ENCODE results near the gene MTM1.

MTM1 gene

DNA sequence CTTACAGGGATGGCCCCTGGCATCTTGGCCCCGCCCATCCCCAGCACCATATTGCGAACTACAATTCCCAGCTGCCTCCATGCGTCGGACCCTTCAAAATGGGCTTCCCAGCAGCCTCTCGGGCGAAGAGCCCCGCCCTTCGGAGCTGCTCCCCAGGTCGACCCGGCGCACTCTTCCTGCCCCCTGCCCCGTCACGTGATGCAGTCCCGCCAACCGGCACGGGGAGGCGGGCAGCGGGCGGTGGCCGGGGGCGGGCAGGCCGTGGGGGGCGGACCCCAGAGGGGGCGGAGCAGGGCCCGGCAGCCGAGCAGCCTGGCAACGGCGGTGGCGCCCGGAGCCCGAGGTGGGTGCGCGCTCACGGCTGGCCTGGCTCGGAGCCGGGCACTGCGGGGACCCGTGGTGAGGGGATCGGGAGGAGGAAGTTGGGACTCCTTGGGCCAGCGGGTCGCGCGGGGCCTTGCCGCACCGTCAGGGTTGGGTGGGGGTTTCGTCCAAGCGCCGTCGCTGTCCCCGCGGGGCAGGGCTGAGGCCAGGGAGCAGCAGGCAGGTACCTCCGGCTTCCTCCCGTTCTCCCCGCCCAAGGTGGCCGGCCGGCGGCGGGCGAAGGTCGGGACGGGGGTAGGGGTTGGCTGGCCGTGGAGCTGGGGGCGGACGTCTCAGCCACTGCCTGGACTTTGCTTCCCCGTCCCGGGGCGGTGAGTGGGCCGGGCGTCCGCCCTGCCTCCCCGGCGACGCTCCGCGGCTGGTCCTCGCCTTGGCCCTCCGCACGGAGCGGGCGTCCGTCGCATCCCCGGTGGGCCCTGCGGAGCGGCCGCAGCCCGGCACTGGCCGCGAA lies at the start of gene MTM1:
TSS of gene MTM1 (plus strand) at position 302 of the 835 bp plus-strand sequence. CDS start 23,994 bp downstream, outside the sequence.
- peak; percentile 94 for DNase-seq

DNA sequence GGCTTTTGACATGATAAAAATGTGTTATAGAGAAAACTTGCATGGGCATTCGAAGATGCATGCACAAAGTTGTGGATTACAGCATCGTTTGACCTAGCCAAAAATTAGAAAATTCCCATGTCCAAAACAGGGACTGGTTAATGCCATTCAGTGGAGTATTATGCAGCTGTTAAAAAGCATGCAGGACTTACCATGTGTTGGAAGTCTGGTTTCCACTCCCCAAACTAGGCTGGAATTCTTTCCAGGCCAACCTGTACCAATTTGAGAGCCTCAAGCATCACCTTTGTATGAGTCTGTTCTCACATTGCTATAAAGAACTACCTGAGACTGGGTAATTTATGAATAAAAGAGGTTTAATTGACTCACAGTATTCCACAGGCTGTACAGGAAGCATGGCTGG lies 45.9 kb upstream of the MTM1 start:
- DNase-seq = no peak

DNA sequence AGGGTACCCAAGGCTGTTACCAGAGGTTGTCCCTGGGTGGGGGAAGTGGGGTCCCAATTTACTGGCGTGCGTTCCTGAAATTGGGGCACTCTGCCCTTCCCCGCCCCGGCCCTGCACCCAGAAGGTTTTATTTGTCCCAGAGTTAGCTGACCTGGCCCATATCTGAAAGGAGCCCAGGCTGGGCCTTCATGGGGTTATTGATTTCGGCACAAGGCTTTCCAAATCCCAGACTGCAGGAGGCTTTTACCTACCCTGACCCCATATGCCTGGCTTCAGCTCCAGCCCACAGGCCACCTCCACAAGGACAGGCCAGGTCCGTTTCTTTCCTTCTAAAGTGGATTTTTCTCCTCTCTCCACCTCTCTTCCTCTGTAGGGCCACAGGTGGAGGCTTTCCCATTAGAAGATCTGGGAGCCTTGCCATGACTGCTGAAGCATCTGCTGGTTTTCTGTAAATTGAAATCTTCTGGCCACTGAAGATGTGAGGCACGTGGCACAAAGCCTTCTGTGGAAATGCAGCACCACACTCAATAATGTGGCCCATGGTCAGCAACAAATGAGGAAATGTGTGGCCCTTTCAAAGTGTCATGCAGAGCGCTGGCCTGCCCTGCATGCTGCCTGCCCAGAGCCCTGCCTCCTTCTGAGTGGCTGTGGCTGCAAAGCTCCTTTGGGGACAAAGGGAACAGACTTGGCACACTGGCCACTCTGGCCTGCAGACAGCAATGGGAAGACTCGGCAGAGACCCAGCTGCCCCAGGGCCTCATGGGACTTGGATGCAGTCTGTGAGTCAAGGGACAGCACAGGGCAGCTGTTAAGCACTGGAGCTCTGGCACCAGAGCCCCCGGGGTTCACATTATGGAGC lies 43.1 kb upstream of the MTM1 start:
- DNase-seq = no peak

DNA sequence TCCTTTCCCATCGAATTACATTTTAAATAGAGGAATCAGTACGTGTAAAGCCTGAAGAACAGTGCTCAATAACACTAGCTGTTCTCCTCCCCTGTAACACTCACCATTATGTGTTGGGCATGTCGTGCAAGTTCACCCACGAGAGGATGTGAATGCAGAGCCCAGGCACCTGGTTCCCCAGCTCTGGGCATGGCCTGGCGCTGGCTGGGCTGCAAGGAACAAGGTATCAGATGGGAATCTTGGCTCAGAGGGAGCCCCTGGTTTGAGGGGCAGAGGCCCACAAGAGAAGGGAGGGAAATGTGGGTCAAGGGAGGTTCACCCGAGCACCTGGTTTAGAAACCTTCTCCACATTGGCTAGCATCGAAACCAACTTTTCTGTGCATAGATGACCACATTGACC lies 41.7 kb upstream of the MTM1 start:
- no peak for DNase-seq

DNA sequence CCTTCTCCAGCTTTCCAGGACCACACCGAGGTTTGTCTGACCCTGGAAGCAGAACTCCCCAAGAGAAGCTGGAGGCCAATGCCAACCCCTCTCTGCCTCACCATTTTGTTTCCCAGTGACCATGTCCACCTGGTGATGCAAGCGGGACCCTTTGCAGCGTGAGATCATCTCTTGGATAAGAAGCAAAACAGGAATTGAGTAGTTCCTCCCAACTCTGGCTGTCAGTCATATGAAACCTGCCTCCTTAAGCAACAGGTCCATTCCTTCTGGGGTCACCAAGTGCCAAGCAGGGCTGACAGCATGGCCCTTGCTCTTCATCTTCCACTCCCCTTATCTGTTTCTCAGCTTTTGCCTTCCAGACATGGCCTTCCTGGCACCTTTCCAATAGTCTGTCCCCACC lies 41.3 kb upstream of the MTM1 start:
- DNase-seq = no peak

DNA sequence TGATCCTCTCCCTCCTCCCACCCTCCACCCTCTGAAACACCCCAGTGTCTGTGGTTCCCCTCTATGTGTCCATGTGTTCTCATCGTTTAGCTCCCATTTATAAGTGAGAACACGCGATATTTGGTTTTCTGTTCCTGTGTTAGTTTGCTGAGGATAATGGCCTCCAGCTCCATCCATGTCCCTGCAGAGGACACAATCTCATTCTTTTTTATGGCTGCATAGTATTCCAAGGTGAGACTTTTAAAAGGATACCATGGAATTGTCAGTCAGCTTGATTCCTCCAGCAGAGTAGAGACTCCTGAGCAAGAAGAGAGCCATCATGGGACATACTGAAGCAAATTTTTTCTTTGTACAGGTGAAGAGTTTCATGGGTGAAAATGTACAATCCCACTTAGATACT lies 38.8 kb upstream of the MTM1 start:
- no peak for DNase-seq

DNA sequence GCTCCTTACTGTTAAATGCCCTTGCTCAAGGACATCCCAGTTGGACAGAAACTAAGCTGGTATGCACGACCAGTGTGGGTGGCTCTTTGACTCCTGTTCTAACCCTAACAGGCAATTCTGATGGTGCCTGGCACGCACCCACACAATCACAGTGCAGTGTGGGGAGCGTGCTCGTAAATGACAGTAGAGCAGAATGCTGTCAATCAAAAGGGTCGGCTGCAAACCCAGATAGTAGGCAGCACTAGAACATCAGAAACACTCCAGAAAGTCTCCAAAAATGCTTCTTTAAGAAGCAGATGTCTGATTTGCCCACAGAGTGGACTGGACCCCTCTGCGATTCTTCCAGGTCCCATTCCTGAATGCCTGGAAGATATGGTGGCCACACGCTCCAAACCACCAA lies 37.6 kb upstream of the MTM1 start:
- DNase-seq = no peak

DNA sequence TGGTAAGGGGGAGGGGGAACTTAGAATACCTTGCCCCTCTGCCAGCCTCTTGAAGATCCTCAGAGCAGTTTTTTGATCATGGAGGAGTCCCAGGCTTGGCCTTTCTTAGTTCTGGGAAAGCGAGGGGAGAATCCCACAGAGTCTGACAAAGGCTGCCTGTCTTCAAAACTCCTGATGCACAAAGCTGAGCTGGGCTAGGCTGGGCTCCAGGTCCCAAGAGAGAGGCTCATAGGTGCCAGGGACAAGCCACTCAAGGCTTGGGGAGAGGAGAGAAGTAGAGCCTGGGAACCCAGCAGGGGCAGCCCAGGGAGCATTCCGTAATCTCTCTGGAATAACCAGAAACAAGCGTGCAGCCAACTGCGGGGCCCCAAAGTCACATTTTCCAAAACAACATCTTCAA lies 37.0 kb upstream of the MTM1 start:
- DNase-seq = no peak

DNA sequence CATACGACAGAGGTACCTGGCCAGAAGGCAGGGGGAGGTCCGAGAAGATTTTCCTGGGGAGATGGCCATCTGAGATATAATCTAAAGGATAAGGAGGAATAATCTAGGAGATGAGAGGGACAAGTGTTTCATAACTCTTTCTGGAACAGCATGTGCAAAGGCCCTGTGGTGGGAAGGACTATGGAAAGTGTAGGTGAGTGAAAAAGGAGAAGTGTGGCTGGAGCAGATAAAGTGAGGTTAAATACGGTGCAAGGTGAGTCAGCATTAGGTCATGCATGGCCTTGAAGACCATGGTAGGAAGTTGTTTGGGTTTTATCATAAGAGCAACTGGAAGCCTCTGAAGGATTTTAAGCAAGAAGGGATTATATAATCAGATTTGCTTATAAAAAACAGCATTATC lies 34.6 kb upstream of the MTM1 start:
- no peak for DNase-seq

DNA sequence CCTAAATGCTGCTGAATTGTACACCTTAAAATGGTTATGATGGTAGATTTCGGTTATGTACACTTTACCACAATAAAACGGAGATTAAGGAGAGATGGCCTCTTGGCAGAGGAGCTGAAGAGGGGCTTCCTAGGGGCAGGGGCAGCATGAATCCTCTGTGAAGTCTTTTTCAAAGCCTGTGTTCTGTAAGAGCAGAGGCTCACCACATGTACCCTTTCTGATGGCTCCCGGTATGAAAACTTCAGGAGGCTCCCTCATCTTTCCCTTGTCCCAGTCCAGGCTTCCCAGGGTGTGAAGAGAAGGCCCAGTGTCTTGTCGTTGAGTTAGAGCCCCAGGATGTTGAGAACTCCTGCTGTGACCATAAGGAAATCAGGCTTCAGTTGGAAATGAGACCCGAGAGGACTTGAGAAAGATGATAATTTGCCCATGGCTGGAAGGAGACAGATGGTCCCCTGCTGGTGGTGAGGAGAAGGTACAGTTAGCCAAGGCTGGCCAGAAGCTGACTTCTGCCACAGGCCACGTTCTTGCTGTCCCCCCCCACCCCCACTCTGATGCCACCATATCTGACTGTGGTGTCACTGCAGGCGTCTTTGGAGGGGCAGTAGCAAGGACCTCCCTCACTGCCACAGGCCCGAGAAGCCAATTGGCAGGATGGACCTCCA lies 31.8 kb upstream of the MTM1 start:
- no peak for DNase-seq

DNA sequence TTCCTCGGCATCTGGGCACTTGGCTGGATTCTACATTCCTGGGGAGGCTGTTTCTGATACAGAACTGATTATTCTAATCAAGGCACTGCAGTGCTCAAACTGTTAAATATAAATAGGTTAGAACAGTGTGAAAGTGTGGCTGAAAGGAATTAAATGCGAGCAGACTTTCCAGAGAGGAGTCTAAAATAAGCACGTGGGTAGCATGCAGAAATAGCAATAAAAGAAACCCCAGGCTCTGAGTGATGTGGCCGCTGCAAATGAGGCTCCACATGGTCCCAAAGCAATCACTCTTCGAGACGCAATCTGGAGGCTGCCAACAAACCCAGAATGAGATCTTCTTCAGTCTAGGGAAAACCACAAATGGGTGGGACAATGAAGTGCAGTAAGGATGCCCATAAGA lies 30.6 kb upstream of the MTM1 start:
- DNase-seq = no peak

DNA sequence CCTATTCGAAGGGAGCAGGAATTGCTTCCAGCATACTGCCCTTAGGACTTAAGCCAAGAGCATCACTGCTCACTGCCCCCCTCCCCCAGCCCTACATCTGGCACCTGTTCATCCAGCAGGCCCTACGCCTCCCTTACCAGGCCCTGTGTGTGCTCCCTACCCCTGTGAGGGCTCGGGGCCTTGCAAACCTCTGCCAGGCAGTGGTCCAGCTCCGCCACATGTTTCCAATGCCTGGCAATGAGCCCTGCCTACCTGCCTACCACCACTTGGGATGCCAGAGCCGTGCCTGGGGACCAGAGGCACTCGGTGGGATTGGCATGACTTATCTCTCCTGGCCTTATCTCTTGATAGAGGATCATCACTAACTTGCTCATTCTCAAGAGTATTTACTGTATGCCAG lies 27.5 kb upstream of the MTM1 start:
- DNase-seq = no peak

DNA sequence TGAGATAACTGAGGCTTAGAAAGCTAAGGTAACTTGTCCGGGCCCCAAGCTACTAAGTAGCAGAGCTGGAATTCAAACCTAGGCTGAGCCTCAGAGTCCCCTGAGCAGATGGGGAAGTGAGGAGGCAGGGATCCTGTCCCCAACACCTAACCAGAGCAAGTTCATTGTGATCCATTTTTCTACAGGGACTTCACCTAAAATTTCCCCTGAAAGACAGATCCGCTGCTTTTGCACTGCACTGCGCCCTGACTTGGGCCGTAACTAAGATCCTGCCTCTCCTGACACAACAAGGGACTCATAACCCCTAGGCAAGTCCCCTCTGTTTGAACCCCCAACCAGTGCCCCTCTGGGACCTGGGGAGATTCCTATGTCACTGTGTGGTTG lies 25.6 kb upstream of the MTM1 start:
- no peak for DNase-seq

DNA sequence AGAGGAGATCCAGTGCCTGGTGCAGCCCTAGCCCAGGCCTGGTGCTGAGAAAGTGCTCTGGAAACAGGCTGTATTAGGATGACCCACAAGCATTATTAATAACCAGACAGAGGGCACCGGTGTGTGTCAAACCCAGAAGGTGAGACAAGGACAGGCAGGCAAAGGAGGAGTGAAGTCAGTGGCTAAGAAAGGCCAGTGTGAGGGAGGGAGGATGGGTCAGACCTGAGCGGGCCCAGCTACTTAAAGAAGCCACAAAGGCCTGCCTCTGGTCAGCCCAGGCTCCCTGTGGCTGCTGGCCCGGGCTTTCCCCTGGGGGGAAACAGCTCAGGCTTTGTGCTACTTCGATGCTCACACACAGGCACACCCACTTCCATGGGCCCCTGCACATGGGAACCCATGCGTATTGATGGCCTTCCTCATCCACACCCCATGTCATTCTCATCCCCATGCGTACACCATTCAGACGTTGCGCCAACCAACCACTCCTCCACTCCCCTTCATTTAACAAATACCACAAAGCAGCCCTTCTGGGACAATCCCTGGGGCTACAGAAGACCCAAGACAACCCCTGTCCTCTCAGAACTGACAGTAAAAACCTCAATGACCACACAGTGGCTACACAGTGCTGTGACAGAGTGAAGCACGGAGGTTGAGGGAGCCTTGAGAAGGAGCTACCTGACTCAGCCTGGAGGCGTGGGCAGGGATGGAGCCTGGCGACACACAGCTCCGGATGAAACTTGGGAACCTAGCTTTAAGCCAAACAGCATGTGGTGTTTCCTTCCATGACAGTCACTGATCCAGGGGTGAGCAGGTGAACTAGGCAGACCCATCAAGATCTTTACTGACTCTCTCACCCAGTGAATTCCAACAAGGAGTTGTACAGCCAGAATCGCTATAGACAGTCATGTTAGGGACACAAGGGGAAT lies 24.9 kb upstream of the MTM1 start:
- no peak for DNase-seq

DNA sequence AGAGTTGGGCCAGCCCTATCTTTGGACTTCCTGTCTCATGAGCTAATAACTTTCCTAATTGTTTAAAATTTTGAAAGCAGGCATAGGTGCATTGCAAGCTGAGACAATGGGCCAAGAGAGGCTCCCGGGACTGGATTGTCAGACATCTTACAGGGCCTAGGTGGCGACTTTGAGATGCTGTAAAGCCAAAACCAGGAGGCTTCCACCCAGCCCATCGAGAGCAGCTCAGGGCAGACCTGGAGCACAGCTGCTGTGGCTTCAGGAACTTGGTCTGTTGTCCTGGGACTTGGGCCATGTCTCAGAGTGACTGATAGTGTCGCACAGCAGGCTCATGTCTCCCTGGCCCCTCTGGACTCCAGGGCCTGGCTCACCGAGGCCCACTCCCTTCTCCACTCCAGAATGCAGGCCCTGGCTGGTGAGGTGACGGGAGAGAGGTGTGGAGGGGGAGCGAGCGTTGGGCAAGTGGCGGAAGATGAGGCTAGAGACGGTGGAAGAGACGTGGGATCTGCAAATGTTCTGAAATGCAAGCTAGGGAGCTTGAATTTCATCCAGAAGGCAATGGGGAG lies 24.1 kb upstream of the MTM1 start:
- peak; percentile 17 for DNase-seq

DNA sequence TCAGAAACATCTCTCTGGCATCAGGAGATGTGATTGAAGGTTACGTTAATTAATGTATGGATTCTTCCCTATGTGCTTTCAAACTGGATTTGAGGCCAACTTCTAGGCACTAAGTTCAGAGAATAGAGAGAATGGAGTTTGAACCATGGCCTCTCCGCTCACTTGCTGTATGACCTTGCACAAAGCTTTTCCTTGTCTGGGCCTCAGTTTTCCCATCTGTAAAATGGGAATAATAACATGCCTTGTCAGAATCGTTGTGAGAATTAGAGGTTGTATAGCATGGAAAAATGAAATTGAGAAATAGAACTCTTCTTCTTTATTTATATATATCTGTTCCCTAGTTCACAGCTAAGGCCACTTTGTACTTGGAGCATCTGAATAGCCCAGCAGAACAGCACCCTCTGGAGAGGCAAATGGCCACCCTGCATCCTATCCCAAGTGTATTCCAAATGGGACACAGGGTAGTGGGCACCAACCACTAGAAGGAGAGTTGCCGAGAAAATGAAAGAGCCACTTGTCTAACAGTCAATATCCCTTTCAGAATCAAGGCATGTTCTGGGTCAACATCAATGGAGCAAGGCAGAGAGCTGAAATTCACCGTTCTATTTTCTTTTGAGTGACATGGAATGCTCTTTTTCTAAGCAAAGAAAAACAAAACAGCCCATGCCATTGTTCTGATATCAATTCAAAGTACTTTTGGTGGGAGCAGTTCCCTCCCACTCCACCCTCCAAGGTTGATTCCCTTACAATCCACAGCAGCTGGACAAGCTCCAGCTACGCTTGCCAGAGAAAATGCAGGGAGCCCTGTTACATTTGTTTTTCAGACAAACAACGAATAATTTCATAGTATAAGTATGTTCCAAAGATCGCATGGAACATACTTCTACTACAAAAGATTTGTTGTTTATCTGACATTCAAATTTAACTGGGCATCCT lies 23.3 kb upstream of the MTM1 start:
- DNase-seq = no peak

DNA sequence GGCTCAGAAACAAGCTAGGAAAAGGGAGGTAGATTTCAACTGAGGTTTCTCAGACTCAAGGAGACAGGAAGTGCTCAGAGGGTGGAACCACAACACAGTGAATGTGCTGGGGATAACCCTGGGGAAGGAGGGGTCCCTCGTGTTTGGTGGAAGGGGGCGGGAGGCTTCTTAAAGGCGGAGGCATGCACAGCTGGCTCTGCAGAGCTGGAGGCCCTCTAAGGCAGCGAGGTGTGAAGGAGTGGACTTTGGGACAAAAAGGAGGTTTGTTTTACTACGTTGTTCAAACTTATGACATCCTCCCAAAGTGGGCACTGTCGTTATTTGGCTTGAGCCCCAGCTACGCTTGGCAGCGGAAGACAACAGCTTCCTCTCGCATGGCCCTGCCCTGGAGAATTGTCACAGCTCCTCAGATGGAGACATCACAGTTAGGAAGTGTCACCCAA lies 21.7 kb upstream of the MTM1 start:
- no peak for DNase-seq

DNA sequence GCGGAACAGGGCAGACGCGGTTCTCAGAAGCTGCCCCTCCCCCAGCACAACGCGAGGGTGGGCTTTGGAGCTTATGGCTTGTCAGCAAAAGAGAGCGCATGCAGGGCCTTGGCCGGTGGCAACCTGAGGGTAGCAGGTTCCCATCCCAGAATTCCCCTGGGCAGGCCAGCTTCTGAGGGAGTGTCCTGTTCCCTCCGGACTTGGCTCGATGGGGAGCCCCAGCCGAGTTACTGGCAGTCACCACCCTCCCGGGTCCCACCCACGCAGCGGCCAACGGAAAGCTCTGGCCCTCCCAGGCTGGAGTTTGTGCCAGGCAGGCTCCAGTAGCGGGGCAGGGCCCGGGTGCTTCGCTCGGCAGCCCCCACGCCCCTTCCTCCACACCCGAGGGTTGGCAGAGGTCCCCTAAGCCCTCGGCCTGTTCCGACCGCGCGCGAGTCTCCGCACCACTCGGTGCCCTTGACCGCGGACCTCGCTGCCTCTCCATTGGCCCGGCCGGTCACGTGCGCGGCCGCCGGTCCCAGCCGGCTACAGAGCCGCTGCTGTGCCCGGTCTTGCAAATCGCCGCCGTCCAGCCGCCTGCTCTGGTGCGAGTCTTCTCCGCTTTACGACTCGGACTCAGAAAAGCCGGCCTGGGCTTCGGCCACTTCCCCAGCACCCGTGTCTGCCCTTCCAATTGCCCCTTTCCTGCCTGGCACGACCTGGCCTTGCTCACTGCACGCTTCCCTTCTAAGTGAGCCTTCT lies 20.9 kb upstream of the MTM1 start:
- no peak for DNase-seq

DNA sequence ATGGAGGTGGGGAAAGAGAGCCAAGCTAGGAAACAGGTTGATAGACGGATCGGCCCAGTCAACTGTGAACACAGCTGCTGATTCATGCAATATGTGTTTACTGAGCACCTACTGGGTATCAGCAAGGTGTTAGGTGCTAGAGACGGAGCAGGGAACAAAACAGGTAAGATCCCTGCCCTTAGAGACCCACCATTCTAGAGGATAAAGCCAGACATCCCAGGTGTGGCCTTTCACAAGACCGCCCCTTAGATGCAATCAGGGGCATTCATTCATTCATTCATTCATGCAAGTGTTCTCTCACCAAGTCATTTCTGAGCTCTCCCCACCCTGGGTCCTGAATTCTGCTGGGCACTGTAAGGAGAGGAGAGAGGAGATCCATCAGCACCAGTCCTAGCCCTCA lies 20.2 kb upstream of the MTM1 start:
- no peak for DNase-seq

DNA sequence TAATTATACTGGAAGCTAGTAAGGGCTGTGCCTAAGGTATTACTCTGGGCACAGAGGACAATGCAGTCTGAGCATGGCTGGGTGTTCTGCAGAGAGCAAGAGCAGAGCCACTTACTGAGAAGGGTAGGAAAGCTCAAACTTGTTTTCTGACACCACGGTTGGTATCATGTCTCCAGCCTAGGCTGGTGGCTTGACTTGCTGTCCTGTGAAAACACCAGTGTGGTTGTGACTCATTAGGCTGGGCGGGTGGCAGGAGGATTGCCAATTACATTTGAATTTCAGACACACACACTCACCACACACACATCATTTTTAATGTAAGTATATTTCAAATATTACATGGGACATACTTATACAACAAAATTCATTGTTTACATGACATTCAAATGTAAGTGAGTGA lies 19.7 kb upstream of the MTM1 start:
- peak; percentile 43 for DNase-seq

Data from activated CD4-positive, alpha-beta T cell treated with anti-CD3 and anti-CD28 coated beads, Interleukin-2, Interleukin-6, amounts not matched to agents 100 ng/mL and 50 ng/mL, durations not matched to agents 16 hours and 8 hours (primary cell).